CD4-positive, alpha-beta T cell treated with Interferon alpha-2 for 1 hour (primary cell): ENCODE data around the gene TSPAN1.
A peak's percentile ranks its signal among the peaks of the same experiment; 100 is the strongest.

Experiments used
- DNase-seq, 2 donors: peaks; one replicate each; pipeline ENCODE4 v3.0.0-alpha.2; 2020 to 2022

TSPAN1 gene

DNA sequence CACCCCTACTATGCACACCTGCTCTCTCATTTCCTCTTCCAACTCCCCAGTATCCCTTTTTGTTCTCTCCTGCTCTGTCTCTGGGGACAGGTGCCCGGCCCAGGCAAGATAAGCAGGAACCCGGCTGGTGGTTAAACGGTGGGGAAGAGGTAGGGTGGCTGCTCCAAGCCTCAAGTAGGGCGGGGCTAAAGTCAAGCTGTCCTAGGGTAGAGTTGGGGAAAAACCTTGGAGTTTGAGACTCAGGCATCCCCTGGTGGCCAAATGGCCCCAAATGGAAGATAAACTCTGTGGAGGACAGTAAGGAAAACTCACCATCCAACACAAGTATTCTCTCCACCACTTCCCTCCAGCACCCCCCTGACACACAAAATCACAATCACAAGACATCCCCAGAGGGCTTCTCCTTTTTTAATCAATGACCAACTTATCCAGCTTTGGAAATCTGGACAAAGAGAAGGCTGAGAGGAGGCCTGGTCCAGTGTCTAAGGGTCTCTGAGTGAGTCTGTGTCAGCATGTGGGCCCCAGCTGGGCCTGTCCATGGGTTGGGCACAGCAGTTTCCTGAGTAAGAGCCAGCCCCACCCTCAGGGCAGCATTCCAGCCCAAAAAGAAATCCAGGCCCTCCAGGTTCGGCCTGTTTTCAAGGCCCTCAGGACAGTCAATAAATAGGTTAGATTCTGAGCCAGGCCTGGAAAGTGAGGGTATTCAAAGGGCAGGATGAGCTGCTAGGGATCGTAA, 13.6 kb downstream of the TSPAN1 start:
- DNase-seq, result no peak

GRCh38 chr1:46190539-46190938, 15.7 kb downstream of the TSPAN1 start:
- DNase-seq, result no peak

DNA sequence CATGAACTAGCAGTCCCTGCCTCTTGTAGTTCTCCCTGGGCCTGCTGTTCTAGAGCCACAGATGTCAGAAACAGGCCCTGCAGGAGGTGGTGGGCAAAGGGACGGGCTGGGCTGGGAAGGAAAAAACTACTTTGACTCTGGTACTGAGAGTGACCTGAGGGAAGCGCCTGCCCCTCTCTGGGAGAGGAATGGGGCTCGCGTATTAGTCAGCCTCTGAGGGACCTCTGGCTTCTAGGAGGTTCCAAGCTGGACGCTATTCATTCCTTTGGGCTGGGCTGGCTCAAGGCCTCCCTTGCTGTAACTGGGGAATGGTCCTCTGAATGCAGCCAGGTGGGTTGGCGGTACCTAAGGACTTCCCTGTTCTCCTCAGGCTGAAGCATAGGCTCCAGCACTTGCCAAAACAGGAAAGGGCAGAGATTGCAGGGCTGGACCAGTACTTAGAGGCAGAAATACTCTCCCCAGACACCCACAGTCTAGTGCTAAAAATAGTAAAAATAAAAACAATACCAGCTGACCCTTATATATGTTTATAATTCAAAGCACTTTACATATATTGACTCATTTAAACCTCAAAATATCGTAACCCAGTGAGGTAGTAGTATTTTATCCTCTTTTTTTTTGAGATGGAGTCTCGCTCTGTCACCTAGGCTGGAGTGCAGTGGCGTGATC, 16.3 kb downstream of the TSPAN1 start:
- DNase-seq, result no peak

DNA sequence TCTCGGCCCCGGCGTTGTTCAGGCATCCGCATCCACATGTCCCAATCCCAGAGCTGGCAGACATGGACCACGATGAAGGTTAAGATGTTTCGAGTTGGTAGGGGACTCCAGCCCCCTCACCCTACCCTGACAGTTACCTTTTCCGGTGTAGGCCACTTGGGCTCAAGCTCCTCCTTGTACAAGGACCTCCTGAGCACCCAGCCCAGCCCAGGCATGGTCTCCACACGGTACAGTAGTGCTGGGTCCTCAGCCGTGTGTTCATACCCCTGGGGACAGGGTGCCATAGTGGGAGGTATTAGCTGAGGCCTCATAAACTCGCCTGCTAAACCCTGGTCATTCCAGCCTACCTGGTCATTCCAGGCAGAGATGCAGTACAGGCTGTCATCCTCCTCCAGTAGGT, 17.3 kb downstream of the TSPAN1 start:
- no peak for DNase-seq

DNA sequence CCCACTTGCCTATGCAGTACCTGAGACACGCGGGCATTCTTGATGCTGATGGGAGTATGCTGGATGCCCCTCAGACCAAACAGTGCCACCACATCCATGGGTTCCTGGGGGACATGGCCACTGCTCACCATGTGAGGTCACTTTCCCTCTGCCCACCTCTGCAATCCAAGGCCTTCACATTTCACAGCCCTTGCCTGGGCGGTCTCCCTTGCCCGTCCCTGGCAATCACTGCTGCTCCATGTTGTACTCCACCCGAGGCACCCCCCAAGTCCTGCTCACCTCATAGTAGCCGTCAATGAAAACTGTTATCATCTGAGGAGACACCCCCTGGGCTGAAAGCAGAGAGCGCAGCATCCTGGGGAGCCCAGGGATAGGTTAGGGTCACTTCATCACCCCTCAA, 18.4 kb downstream of the TSPAN1 start:
- no peak for DNase-seq

DNA sequence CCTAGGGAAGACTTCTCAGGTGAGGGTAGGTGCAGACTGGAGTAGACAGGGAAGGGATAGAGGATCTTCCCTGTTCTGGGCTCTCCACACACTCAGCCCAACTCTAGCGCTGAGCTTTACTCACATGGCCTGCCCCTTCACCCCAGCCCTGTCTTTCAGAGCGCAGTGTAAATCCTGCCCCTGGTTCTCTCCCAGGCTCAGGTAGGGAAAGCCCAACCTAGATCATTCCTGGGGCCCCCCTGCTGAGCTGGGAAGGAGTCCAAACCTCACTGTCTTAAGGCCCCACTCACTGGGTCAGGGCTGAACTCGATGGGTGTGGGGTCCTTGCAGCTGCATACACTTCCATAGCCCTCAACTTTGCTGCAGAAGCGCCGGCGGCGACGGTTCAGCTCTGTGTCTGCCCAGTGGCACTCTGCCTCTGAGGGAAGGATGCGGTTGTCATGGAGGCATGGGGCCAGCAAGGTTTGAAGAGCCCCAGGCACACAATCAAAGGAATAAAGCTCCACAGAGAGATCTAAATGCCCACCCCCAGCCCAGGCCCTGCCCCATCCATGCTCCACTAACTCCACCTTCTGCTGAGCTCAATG, 19.2 kb downstream of the TSPAN1 start:
- no peak for DNase-seq

- DNase-seq, result no peak
Measured at GRCh38 chr1:46194641-46195193, 19.8 kb downstream of the TSPAN1 start.

- no peak for DNase-seq
Measured at GRCh38 chr1:46196609-46197008, 21.7 kb downstream of the TSPAN1 start.

GRCh38 chr1:46197560-46197963, 22.7 kb downstream of the TSPAN1 start:
- no peak for DNase-seq

DNA sequence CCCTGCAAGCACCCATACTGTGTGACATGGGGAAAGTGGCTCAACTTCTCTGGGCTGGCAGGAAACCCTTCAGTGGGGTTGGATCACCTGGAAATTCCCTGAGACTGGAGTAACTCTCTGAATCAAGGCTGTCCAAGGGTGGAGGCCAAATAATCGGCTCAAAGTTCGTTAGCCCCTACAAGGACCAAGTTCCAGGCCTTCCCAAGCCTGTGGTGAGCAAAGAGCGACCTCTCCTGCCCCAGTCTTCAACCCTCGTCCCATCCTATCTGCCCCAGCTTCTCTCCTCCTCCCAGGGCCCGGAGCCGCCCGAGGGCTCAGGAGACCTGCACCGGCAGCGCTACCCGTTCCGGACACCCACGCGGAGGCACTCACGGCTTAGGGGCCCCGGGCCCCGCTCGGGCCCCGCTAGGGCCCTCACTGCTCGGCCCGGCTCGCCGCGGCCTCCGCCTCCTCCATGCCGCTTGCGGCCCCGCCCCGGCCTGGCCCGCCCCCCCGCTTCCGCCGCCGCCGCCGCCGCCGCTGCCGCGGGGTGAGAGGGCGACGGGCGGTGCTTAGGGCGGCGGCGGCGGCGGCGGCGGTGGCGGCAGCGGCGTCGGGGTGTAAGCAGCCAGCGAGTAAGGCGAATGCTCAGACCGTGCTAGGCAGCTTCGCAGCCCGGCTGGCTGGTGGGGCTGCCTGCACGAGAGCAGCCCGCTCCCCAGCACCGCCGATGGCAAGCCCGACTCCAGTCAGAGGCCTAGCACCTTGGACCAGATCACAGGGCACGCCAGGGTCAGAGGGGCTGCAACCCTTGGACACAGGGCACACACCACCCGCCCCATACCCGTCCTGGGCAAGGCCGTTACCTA, 23.3 kb downstream of the TSPAN1 start, which contains the start of gene POMGNT1:
TSS of gene POMGNT1 (minus strand) at position 471 of the 848 bp plus-strand sequence. CDS start 613 bp downstream, outside the sequence.
- peak; percentile 65 to 82 for DNase-seq

DNA sequence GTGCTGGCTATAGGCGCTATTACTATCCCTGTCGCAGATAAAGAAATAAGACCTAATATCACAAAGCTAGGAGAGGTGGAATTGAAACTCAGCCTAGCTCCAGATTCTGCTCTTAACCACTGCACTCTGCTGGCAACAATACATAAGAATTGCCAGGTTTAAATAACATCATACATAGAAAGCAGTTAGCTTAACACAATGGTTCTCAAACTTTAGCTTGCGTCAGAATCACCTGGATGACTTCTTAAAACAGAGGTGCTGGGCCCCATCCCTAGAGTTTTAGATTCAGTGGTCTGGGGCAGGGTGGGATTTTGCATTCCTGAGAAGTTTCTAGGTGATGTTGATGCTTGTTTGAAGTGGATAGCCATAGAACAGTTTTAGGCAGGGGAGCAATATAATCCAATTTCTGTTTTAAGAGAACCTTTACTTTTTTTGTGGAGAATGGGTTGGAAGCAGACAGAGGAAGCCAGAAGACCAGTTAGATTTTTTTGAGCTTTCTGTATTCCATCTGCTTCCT, 24.4 kb downstream of the TSPAN1 start:
- DNase-seq, result no peak

DNA sequence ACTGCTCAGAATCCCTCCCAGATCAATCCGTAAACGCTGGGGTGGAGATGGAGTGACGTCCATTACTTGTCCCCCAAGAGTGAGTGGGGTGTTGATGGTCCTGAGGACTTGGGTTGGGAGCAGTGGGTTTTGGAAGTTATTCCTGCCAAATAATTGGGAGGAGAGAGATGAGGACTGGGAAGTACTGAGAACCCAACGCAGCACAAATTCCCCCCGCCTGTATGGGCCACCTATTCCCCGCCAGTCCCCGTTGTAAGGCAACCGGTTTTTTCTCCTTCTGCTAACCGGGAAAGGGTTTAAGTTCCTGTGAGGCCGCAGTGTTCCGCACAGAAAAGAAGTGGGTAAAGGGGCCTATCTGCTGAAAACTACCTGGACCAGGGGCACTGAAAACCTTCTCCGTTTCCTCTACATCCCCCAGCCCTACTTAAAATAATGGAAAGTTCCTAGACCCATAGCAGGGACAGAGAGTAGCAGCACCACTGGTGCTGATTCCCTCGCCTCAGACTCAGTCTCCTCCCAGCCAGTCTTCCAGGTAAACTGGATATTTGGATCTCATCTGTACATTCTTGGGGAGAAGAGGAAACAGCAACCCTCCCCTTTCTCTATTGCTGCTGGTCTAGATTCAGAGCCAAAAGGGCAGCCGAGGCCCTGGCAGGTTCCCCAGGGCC, 29.0 kb downstream of the TSPAN1 start:
- DNase-seq, result no peak

- DNase-seq, result no peak
Measured at GRCh38 chr1:46204406-46204742, 29.5 kb downstream of the TSPAN1 start.

DNA sequence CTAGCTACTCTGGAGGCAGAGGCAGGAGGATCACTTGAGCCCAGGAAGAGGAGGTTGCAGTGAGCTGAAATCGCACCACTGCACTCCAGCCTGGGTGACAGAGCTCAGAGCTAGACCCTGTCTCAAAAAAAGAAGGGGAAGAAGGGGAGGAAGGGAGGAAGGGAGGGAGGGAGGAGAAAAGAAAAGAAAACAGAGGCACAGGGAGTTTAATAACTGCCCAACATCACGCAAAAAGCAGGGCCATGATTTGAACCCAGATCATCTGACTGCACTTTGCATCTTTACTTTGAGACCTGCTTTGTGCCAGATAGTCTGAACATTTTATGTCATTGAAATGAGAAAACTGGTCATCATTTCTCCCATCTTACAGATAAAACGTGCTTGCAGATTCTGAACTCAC, 30.3 kb downstream of the TSPAN1 start:
- DNase-seq, result no peak

DNA sequence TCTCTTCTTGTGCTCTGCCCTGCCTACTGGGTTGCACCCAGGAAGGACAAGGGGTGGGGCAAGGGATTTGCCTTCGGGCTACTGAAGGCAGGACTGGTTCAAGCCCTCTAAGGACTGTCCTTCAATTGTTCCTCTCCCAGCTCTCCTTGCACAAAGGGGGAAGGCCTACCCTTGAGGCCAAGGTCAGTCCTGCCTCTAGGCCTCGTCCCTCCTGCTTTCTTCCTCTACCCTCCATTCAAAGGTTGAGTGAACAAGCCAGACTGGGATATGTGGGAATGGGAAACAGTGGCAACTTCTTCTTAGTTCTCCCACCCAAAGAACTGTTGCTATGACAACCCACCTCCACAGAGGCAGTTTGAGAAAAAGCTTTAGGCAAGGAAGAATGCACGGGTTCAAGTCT, 30.9 kb downstream of the TSPAN1 start:
- DNase-seq, result no peak

DNA sequence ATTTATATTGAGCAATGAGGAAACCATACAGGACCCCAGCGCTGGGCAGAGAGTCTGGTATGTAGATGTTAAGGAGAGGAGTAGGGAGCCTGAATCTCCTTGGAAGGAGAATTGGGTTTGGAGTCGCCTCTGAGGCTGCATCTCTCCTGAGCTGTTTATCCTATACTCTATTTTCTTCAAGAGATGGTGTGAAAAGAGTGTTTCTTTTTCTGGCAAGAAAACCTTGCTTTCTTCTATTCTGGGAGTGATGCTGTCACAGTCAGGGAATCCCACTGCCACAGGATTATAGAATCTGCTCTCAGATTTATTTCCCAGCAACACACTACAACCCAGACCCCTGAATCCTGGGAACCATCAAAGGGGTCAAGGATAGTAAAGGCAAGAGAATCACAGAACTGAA, 31.5 kb downstream of the TSPAN1 start:
- DNase-seq, result no peak

DNA sequence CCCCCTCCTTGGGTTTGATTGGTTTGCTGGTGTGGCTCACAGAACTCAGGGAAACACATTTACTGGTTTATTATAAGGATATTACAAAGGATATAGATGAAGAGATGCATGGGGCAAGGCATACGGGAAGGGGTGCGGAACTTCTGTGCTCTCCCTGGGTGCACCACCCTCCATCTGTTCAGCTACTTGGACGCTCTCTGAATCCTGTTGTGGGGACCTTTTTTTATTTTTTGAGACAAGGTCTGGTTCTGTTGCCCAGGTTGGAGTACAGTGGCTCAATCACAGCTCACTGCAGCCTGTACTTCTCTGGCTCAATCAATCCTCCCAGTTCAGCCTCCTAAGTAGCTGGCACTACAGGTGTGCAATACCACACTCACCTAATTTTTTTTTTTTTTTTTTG, 35.7 kb downstream of the TSPAN1 start:
- DNase-seq, result no peak

DNA sequence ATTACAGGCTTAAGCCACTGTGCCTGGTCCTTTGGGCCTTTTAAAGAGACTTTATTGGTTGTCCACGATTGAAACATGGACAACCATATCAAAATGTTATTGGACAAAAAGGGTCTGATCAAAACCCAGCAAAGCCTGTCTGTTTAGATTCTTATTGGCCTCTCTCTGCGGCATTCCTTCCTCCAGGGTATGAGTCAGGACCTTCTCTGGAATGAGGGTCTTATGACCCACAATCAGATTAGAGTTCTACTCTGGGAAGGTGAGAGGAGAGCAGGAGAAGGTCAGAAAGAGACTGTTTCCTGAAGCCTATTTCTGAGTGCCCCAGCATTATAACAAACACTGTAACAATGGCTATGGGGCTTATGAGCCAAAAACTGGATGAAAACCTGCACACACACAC, 36.2 kb downstream of the TSPAN1 start:
- no peak for DNase-seq

DNA sequence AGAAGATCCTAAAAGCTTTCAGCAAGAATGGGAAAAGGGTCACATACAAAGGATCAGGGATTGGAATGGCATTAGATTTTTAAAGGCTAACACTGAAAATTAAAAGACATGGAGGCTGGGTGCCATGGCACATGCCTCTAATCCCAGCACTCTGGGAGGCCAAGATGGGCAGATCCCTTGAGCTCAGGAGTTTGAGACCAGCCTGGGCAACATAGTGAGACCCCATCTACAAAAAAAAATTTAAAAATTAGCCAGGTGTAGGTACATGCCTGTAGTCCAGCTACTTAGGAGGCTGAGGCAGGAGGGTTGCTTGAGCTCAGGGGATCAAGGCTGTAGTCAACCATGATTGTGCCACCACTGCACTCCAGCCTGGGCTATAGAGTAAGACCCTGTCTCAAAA, 40.6 kb downstream of the TSPAN1 start:
- DNase-seq, result no peak

DNA sequence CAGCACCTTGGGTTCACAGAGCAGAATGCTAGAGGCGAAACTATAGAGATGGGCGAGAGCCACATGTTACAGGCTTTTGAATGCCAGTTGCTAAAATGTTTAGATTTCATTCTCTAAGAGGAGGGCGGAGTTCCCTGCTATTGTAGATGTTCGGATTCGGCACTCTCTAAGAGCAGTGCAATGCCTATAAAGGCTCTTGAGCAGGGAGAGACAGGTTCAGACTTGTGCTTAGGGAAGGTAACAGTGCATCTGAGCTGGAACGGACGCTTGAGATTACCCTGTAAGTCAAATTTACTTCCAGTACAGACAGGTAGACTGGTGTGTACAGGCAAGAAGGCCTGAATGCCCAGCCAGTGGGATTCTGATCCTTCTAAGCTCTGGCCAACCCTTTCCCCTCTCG, 43.6 kb downstream of the TSPAN1 start:
- DNase-seq, result no peak

DNA sequence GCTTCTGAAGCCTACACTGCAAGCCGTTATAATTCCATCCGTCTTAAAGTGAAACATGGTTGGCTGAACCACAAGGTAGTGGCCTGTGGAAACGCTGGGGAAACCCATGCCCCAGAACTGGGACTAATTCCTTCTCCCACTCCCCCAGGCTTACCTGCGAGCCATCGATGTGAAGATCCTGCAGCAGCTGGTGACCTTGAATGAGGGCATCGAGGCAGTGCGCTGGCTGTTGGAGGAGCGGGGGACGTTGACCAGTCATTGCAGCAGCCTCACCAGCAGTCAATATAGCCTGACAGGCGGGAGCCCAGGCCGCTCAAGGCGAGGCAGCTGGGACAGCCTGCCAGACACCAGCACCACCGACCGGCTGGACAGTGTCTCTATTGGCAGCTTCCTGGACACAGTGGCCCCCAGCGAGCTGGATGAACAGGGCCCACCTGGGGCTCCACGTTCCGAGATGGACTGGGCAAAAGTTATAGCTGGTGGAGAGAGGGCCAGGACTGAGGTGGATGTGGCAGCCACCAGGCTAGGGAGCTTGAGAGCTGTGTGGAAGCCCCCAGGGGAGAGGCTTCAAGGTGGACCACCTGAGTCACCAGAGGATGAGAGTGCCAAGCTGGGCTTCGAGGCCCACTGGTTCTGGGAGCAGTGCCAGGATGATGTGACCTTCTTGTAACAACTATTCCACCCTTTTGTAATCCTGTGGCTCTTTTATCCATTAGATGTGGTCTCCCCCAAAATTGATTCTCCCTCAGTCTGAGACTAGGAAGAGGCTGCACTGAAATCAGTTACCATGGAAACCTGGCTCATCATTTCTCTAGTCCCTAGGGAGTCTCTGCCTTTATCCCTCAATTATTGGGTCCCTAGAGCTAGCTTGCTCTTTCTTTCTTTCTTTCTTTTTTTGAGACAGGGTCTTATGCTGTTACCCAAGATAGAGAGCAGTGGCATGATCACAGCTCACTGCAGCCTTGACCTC, 44.9 kb downstream of the TSPAN1 start:
- DNase-seq, result no peak
